Medulla oblongata (tissue), 1 donor: ENCODE results near the gene MOCS1.

Experiments used
- DNase-seq: peaks from one replicate; pipeline ENCODE4 v3.0.0-alpha.2; 2015; ENCODE audit errors: extremely low spot score

The MOCS1 gene

GRCh38 chr6:39948199-39948791 is 14.0 kb upstream of the MOCS1 start:
- DNase-seq = no peak

GRCh38 chr6:39947611-39948068 is 13.4 kb upstream of the MOCS1 start:
- DNase-seq = no peak

- no peak for DNase-seq
These were observed 11.4 kb upstream of the MOCS1 start for GRCh38 chr6:39945626-39946025.

- no peak for DNase-seq
These were observed 8.8 kb upstream of the MOCS1 start for GRCh38 chr6:39942903-39943580.

- no peak for DNase-seq
These were observed 7.6 kb upstream of the MOCS1 start for GRCh38 chr6:39941820-39942219.

- DNase-seq = no peak
These were observed 6.9 kb upstream of the MOCS1 start for GRCh38 chr6:39941138-39941537.

- no peak for DNase-seq
These were observed 4.8 kb upstream of the MOCS1 start for GRCh38 chr6:39938773-39939654.

GRCh38 chr6:39937686-39938333 is 3.5 kb upstream of the MOCS1 start:
- DNase-seq = no peak

- no peak for DNase-seq
These were observed 2.6 kb upstream of the MOCS1 start for GRCh38 chr6:39936857-39937256.

- DNase-seq = no peak
These were observed 979 bp upstream of the MOCS1 start for GRCh38 chr6:39935241-39935640.

GRCh38 chr6:39933669-39934130 is 562 bp downstream of the MOCS1 start:
- no peak for DNase-seq

GRCh38 chr6:39932386-39932910 is 1.8 kb downstream of the MOCS1 start:
- DNase-seq = no peak

GRCh38 chr6:39931607-39932006 is 2.7 kb downstream of the MOCS1 start:
- peak; percentile 47 for DNase-seq

GRCh38 chr6:39930540-39930939 is 3.7 kb downstream of the MOCS1 start:
- DNase-seq = no peak

- DNase-seq = no peak
These were observed 4.4 kb downstream of the MOCS1 start for GRCh38 chr6:39929733-39930461.

- no peak for DNase-seq
These were observed 5.1 kb downstream of the MOCS1 start for GRCh38 chr6:39929039-39929732.

GRCh38 chr6:39927159-39927558 is 7.1 kb downstream of the MOCS1 start:
- no peak for DNase-seq

GRCh38 chr6:39926668-39927067 is 7.6 kb downstream of the MOCS1 start:
- DNase-seq = no peak

- no peak for DNase-seq
These were observed 8.4 kb downstream of the MOCS1 start for GRCh38 chr6:39925931-39926290.

GRCh38 chr6:39925191-39925930 is 8.9 kb downstream of the MOCS1 start:
- DNase-seq = no peak
